NCI-H2227 (cell line): ENCODE data around the gene NIPBL.
A peak's percentile ranks its signal among the peaks of the same experiment; 100 is the strongest.
"Not testable (repeated sequence)": the region's sequence is repeated elsewhere in the genome, so short reads cannot be mapped to it uniquely, and the experiment has no call there.

Source experiments
- DNase-seq: peaks from one replicate; lab custom pipeline; 2025; ENCODE audit not compliant: unreplicated experiment; lab: John Stamatoyannopoulos, UW

The NIPBL gene

GRCh38 chr5:36878392-36879082, 2.0 kb downstream of the NIPBL start:
- DNase-seq, result peak; percentile 67

- no peak for DNase-seq
Measured at GRCh38 chr5:36879274-36880033, 2.9 kb downstream of the NIPBL start.

- DNase-seq, result no peak
Measured at GRCh38 chr5:36880761-36881160, 4.2 kb downstream of the NIPBL start.

GRCh38 chr5:36881304-36881703, 4.7 kb downstream of the NIPBL start:
- DNase-seq, result no peak

- DNase-seq, result no peak
Measured at GRCh38 chr5:36881807-36882206, 5.2 kb downstream of the NIPBL start.

GRCh38 chr5:36882250-36882649, 5.7 kb downstream of the NIPBL start:
- DNase-seq, result no peak

- no peak for DNase-seq
Measured at GRCh38 chr5:36883894-36884462, 7.4 kb downstream of the NIPBL start.

- no peak for DNase-seq
Measured at GRCh38 chr5:36885149-36885548, 8.6 kb downstream of the NIPBL start.

GRCh38 chr5:36885566-36886485, 9.3 kb downstream of the NIPBL start:
- no peak for DNase-seq

- DNase-seq, result no peak
Measured at GRCh38 chr5:36886791-36887190, 10.2 kb downstream of the NIPBL start.

GRCh38 chr5:36887532-36887931, 11.0 kb downstream of the NIPBL start:
- no peak for DNase-seq

GRCh38 chr5:36888303-36888702, 11.7 kb downstream of the NIPBL start:
- DNase-seq, result no peak

GRCh38 chr5:36889264-36889663, 12.7 kb downstream of the NIPBL start:
- no peak for DNase-seq

- DNase-seq, result no peak
Measured at GRCh38 chr5:36891266-36891665, 14.7 kb downstream of the NIPBL start.

- not testable (repeated sequence) for DNase-seq
Measured at GRCh38 chr5:36892085-36892830, 15.7 kb downstream of the NIPBL start.

GRCh38 chr5:36894954-36895353, 18.4 kb downstream of the NIPBL start:
- DNase-seq, result no peak

GRCh38 chr5:36896476-36896875, 19.9 kb downstream of the NIPBL start:
- no peak for DNase-seq

- no peak for DNase-seq
Measured at GRCh38 chr5:36897616-36898015, 21.0 kb downstream of the NIPBL start.

- DNase-seq, result no peak
Measured at GRCh38 chr5:36899860-36900259, 23.3 kb downstream of the NIPBL start.

- no peak for DNase-seq
Measured at GRCh38 chr5:36900283-36900682, 23.7 kb downstream of the NIPBL start.
